ENCODE measurements around the gene TMEM183A.

TMEM183A gene

DNA sequence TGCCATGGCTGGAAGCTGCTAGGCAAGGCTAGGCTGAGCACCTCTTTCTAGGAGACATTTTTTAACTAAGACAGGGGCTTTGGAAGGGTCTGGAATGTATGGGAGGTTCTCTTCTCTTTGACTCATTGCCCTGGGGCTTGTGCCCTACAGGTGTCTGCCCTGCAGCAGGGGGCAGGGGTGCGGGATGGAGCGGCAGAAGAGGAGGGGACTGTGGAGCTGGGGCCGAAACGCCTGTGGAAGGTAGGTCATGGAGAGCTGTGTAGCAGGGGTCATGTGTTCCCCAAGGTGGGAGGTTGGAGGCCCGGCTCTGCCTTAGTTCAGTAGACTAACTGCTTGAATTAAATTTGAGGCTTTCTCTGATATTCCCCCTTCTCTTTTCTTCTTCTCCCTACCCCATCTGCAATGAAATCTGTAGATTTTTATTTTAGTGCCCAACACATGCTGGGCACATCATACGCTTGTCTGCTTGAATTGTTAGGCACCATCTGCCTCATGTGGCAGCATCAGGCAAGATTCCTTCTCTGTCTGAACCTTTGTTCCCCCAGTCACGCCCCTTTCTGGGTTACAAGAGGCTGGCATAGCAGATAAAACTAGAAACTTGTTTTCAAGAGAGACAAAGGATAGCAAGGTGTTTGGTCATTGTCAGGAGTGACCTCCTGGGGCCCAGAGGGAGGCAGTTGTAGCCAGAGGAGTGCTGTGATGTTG, 37.5 kb downstream of the TMEM183A start:
- in situ Hi-C loops (cut with HindIII; ENCODE audit: low sequenced_read_pairs), result no loop called here

DNA sequence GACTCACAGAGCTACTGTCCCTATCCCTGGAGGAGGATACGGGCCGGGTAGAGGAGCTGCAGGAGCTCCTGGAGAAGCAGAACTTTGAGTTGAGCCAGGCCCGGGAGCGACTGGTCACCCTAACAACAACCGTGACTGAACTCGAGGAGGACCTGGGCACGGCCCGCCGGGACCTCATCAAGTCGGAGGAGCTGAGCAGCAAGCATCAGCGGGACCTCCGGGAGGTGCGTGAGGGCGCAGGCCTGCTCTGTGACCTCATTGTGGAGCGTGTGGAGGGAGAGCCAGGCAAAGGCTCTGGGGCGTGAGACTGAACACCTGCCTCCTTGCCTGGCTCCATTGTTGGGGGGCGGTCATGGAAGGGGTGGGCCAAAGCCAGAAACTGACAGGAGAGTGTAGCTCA, 38.2 kb downstream of the TMEM183A start:
- in situ Hi-C loops (cut with HindIII; ENCODE audit: low sequenced_read_pairs), result no loop called here

DNA sequence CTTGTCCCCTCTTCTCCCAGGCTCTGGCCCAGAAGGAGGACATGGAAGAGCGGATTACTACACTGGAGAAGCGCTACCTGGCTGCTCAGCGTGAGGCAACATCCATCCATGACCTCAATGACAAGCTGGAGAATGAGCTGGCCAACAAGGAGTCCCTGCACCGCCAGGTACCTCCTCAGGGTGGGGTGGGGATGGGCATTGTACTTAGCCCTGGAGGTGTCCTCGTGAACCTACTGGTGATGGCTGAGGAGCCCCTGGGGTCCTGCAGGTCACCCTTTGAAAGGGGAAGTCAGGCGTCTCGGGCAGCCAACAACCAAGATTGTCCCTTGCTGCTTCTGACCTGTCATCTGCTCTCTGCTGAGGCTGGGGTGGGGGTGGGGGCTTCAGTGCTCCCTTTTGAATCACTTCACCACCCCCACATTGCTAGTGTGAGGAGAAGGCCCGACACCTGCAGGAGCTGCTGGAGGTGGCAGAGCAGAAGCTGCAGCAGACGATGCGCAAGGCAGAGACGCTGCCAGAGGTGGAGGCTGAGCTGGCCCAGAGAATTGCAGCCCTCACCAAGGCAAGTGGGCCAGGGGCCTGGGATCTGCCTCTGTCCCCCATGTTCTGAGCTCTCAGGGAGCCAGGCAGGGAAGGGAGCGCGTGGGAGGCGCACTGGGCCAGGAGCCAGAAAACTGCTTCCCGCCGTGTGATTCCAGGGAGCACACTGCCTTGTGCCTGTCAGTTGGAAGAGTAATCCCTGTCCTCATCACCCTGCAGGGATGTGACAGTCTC, 38.8 kb downstream of the TMEM183A start:
- in situ Hi-C loops (cut with HindIII; ENCODE audit: low sequenced_read_pairs), result no loop called here

DNA sequence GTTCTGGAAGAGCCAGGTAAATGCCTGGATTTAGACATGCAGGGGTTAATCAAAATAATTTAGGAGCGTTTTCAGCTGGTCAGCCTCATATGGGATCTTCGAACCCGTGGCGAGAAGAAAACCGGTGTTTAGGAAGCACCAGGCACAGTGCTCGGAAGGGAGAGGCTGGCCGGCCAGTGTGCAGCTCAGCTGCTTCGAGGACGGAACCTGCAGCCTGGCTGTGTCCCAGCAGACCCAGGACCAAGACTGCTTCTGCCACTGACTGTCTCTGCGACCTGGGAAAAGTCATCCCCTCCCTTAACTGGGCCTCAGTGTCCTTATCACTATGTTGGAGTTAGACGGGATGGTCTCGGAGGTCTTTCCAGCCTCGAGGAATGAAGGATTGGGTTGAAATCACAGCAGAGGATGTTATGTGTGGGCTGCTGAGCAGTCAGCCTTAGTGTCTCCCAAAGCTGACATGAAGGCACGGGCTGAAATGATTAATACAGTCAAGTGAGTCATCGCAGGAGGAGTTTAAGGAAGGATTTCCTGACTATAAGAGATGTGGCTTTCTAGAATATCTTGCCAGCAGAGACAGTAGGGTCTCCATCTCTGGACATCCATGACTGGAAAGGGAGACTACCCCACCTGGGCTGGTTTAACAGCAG, 39.9 kb downstream of the TMEM183A start:
- in situ Hi-C loops (cut with HindIII; ENCODE audit: low sequenced_read_pairs), result no loop called here

DNA sequence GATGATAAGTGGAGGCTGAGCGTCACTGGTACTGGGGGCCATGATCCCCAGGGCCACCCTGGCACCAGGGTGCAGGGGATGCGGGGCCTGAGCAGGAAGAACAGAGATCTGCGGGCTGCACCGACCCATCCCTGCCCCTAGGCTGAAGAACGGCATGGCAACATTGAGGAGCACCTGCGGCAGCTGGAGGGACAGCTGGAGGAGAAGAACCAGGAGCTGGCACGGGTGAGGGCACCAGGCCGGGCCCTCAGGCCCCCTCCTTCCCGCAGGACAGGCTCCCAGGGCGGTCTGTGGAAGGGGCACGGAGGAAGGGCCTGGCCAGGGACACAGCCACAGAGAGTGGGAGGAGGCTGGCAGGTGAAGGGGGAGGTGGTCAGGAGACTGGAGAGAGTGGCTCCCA, 40.9 kb downstream of the TMEM183A start:
- in situ Hi-C loops (cut with HindIII; ENCODE audit: low sequenced_read_pairs), result no loop called here

DNA sequence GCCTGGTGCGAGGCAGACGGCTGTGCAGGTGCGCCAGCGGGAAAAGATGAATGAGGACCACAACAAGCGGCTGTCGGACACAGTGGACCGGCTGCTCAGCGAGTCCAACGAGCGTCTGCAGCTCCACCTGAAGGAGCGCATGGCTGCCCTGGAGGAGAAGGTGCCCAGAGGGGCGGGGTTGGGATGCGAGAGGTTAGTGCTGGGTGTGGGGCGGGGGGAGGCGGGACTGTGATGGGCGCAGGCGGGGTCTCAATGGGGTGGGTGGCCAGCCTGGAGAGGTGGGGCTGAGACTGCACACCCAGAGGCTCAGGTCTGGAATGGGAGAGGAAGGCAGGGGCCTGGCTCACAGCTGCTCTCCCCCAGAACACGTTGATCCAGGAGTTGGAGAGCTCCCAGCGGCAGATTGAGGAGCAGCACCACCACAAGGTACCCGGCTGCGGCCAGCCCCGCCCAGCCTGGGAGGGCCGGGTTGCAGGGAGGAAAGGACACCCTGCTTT, 41.4 kb downstream of the TMEM183A start:
- in situ Hi-C loops (cut with HindIII; ENCODE audit: low sequenced_read_pairs), result no loop called here

DNA sequence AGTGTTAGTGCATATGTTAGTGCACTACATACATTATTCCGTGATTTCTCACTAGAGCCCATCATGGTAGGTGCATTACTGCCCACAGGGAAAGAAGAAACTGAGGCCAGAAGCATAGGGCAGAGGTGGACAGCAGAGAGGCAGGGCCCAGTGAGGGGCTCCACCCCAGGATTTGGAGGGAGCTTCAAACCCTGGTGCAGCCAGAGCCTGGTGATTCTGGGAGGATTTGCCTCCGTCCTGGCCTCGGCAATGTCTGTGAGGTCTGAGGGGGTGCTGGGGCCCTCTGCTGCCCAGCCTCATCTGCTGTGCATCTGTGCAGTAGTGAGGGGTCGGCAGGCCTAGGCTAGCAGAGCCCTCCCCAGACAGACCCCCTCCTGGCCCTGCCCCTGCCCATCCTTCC, 41.9 kb downstream of the TMEM183A start:
- in situ Hi-C loops (cut with HindIII; ENCODE audit: low sequenced_read_pairs), result no loop called here

DNA sequence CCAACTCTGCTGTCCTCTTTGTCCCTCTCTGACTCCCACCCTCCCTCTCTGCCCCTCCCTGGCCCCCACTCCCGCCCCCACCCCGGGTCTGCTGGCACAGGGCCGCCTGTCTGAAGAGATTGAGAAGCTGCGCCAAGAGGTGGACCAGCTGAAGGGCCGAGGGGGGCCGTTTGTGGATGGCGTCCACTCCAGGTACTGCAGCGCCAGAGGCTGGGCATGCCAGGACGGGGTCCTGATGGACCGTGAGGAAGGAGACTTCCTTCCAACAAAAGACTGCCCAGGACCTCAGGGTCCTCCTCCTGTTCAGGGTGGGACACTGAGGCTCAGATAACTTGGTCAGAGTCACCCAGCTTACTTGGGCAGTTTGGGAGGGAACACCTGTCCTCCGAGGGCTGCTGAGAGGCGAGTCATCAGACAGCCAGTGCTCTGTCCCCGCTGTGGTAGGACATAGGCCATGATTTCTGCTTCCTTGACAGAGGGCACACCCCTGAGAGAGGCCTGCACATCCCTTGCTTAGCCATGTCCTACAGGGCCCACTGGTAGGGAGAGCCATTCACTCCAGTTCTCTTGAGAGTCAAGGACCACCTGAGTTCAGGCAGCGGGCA, 42.5 kb downstream of the TMEM183A start:
- in situ Hi-C loops (cut with HindIII; ENCODE audit: low sequenced_read_pairs), result no loop called here

DNA sequence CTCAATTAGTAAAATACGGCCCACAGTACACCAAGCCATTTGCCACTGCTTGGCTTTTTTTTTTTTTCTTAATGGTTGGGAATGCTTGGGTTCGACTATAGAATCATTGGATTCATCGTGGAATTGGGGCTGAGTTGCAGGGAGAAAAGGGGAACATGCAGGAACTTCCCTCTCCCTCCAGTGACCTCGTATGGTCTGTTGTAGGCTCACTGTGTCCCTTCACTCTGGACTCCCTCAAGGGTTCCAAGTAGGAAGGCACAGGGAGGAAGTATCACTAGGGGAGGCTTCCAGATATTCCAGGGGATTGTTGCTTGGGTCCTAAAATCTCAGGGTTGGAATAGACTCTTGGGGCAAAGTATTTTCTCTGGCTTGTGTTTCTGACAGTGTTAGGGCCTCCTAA, 43.7 kb downstream of the TMEM183A start:
- in situ Hi-C loops (cut with HindIII; ENCODE audit: low sequenced_read_pairs), result no loop called here

DNA sequence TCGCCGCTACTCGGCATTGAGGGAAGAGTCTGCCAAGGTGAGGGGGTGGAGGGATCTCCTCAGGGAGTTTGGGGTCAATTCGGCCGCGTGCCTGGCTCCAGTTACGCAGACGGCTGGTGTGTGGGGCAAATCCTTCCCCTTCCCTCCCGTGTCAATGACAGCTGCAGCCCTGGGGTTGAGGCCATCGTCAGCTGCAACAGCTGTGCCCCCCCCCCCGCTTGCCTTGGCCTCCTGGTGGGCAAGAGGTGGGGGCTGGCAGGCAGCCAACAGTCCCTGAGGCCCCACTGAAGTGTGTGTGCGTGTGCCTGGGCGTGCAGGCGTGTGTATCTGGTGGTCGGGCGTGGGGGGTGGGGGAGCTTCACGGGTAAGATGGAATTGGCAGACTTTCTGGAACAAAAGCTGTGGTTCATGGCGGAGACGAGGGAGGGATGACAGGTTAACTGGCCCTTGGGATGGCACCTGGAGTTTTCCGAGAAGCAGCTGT, 44.7 kb downstream of the TMEM183A start:
- in situ Hi-C loops (cut with HindIII; ENCODE audit: low sequenced_read_pairs), result no loop called here

DNA sequence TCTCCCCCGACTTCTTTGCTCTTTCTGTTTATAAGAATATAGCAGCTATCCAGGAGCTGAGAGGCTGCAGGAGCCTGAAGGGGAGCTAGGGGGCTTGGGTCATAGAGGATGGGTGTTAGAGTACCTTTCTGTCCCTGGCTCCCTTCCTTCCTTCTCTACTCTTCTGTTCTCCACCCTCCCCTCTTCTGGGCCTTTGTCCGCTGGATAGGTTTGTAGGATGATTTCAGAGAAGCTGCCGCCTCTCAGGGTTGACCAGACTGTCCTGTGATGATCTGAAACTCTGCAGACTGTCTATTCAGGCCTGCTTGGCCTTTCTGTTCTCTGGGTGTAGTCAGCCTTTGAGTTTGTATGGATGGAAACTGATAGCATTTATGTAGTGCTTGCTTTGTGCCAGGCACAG, 45.4 kb downstream of the TMEM183A start:
- in situ Hi-C loops (cut with HindIII; ENCODE audit: low sequenced_read_pairs), result no loop called here

DNA sequence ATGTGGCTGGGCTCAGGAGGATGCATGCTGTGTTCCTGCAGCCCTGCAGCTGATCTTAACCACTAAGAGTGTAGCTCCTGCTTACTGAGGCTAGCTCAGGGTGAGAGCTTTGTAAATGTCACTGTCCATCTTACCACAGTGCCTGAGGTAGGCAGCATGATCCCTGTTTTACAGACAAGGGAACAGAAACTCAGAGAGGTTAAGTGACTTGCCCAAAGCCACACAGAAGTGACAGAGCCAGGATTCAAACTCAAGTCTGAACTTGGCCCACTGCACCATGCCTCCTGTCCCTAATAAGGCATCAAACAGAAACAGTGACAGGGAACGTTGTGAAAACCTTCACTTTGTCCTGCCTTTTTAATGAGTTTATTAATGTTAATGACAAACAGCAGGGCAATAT, 47.0 kb downstream of the TMEM183A start:
- in situ Hi-C loops (cut with HindIII; ENCODE audit: low sequenced_read_pairs), result no loop called here

DNA sequence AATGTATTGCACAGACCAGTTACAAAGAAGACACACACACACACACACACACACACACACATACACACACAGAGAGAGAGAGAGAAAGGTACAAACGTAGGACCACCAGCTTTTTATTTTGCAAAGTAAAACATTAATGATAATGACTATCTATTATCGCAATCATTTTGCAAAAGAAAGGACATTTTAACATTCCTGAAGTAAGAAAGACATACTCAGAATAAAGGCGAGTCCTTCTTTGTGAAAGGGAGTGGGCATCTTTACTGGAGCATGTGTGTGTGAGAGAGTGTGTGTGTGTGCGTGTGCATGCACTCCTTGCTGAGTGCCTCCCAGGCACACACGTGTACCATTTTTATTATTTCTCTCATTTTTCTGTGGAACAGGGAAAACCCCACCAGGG, 47.5 kb downstream of the TMEM183A start:
- in situ Hi-C loops (cut with HindIII; ENCODE audit: low sequenced_read_pairs), result loop anchor here (5.0 kb wide), 1 partner anchor 48 kb away; no protein-coding TSS in a partner anchor

DNA sequence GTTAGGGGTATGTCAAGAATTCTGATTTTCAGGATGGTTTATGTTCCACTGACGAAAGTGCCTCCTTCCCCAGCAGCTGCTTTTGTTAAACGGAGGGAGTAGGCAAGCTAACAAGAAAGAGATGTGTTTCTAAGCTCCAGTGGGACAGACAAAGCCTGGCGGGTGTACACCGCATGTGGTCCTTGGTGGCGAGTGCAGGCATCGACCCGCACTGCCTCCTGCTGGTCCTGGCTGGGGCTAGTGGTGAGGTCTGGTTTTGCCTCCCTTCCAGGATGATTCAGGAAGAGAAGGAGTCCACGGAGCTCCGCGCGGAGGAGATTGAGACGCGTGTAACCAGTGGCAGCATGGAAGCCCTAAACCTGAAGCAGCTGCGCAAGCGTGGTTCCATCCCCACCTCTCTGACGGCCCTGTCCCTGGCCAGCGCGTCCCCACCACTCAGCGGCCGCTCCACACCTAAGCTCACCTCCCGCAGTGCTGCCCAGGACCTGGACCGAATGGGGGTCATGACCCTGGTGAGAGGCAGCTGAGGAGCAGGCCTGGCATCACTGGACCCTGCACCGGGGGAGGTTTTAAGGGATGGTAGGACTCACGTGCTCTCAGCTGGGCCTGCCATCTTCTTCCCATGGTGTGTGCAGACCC, 48.1 kb downstream of the TMEM183A start:
- in situ Hi-C loops (cut with HindIII; ENCODE audit: low sequenced_read_pairs), result loop anchor here (5.0 kb wide), 1 partner anchor 47 kb away; no protein-coding TSS in a partner anchor

DNA sequence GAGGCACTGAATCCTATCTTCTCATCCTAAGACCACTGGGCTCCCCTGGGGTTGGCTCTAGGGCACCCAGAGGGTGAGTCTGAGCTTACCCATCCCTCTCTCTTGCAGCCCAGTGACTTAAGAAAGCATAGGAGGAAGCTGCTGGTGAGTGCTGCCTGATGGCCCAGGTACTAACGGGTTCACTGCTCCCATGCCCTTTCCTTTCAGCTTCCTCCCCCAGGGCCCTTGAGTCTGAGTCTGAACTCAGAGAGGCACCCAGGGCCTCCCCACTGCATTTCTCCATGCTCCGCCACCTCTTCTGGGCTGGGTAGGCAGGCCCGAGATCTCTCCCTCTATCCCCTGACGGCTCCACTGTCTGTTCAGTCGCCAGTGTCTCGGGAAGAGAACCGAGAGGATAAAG, 48.8 kb downstream of the TMEM183A start:
- in situ Hi-C loops (cut with HindIII; ENCODE audit: low sequenced_read_pairs), result loop anchor here (5.0 kb wide), 1 partner anchor 46 kb away; no protein-coding TSS in a partner anchor

DNA sequence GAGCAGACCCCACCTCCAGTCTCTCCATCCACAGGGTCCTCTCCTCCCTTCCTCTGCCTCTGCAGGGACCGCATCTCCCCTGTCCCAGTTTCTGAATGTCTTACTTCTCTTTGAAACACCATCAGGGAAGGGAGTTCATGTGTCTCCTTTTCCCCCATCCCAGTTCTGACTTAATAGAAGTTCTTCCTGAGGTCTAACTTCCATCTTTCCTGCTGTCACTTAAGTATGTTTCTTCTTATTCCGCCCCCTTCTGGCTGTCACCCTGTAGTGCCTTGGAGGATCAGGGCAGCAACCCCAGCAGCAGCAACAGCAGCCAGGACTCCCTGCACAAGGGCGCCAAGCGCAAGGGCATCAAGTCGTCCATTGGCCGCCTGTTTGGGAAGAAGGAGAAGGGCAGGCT, 49.3 kb downstream of the TMEM183A start:
- in situ Hi-C loops (cut with HindIII; ENCODE audit: low sequenced_read_pairs), result loop anchor here (5.0 kb wide), 1 partner anchor 46 kb away; no protein-coding TSS in a partner anchor

DNA sequence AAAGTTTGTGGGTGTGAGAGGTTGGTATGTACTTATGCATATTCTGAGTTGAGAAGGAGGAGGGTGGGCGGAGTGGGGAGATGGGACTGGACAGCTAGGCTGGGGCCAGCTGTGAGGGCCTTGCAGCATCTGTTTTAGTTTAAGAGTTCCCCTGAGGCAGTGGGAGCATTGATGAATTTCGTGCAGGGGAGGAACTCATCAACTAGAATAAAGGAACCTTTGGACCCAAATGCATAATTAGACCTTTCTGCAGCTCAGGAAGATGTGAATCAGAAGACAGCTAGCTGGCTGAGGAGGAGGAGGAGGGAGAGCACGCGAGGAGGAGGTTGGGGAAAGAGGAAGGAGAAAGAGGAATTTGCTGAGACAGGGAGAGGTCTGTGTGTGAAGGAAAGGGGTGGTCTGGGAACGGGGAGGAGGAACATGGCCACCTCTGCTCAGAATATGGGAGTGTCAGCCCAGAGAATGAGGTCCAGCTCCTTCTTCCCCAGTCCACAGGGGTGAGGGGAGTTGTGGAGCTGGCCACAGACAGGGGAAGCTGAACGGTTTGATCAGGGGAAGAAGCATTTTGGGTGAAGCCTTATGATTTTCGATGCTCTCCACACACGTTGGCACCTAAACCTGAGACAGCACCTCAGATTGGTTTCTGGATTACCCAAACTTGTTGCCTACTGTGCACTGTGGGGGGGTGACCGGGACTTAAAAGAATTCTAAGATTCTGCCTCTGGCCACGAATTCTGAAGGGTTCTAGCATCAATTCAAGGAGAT, 50.9 kb downstream of the TMEM183A start:
- in situ Hi-C loops (cut with HindIII; ENCODE audit: low sequenced_read_pairs), result loop anchor here (5.0 kb wide), 1 partner anchor 44 kb away; no protein-coding TSS in a partner anchor

DNA sequence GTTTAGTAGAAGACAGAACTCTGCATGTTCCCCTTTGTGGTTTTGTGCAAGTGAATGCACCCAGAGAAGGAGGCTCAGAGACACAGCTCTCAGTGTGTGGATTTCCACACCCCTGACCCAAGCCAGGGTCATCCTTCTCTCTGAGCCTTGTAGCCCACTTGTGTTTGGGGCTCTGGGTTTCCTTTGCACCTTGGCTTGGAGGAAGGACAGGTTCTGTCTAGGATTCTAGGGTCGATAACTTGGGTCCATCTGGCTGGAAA, 51.4 kb downstream of the TMEM183A start:
- in situ Hi-C loops (cut with HindIII; ENCODE audit: low sequenced_read_pairs), result loop anchor here (5.0 kb wide), 1 partner anchor 44 kb away; no protein-coding TSS in a partner anchor

DNA sequence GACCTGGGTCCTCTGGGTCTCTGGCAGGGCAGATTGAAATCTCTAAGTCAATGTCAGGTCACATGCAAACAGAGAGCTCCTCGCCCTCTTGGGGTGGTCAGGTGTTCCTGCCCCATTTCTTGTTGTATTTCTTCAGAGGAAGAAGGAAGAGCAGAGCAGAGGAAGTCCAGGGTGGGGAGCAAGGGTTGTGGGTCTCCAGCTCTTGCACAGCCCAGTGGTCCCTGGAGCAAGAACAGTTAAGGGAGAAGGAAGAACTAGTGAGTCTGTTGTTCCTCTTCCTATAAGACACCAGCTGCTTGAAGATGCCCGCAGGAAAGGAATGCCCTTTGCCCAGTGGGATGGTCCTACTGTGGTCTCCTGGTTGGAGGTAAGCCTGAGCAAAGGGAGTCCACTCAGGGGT, 52.3 kb downstream of the TMEM183A start:
- in situ Hi-C loops (cut with HindIII; ENCODE audit: low sequenced_read_pairs), result loop anchor here (5.0 kb wide), 1 partner anchor 43 kb away; no protein-coding TSS in a partner anchor

DNA sequence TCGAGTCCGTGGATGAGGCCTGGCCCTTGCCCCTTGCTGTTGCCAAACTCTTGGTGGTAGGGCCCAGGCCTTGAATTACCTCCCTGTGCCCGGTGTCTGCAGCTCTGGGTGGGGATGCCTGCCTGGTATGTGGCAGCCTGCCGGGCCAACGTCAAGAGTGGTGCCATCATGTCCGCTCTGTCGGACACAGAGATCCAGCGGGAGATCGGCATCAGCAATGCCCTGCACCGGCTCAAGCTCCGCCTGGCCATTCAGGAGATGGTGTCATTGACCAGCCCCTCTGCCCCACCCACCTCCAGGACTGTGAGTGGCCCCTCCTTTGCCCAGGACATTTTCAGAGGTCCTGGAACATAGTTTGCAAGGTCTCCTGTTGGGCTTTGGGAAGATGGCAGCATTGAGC, 52.9 kb downstream of the TMEM183A start:
- in situ Hi-C loops (cut with HindIII; ENCODE audit: low sequenced_read_pairs), result no loop called here
